ENCODE measurements around the gene TIMP2.

TIMP2 gene

GRCh38 chr17:78929908-78930775 lies 5.0 kb upstream of the TIMP2 start:
- TF ChIP-seq ZNF274 (IDR thresholded peaks at IDR 0.05; ENCODE audit: low read depth, low read length) = no peak
- H3K4me3 ChIP-seq (ENCODE audit: low read length) = no peak overlapping the region

GRCh38 chr17:78925662-78926555 lies 722 bp upstream of the TIMP2 start:
- no peak overlapping the region for H3K4me3 ChIP-seq (ENCODE audit: low read length)
- TF ChIP-seq ZNF274 (IDR thresholded peaks at IDR 0.05; ENCODE audit: low read depth, low read length) = no peak

GRCh38 chr17:78924481-78925151 lies 571 bp downstream of the TIMP2 start:
- H3K4me3 ChIP-seq (ENCODE audit: low read length) = no peak overlapping the region; the same call in 1 of the 2 replicates
- TF ChIP-seq ZNF274 (IDR thresholded peaks at IDR 0.05; ENCODE audit: low read depth, low read length) = no peak

GRCh38 chr17:78923660-78924453 lies 1.3 kb downstream of the TIMP2 start:
- no peak overlapping the region for H3K4me3 ChIP-seq (ENCODE audit: low read length)
- no peak for TF ChIP-seq ZNF274 (IDR thresholded peaks at IDR 0.05; ENCODE audit: low read depth, low read length)

- TF ChIP-seq ZNF274 (IDR thresholded peaks at IDR 0.05; ENCODE audit: low read depth, low read length) = no peak
- no peak overlapping the region for H3K4me3 ChIP-seq (ENCODE audit: low read length)
These were observed 2.2 kb downstream of the TIMP2 start for GRCh38 chr17:78922816-78923498.

GRCh38 chr17:78921437-78921971 lies 3.7 kb downstream of the TIMP2 start:
- no peak overlapping the region for H3K4me3 ChIP-seq (ENCODE audit: low read length)
- TF ChIP-seq ZNF274 (IDR thresholded peaks at IDR 0.05; ENCODE audit: low read depth, low read length) = no peak

GRCh38 chr17:78920528-78920927 lies 4.7 kb downstream of the TIMP2 start:
- no peak for TF ChIP-seq ZNF274 (IDR thresholded peaks at IDR 0.05; ENCODE audit: low read depth, low read length)
- H3K4me3 ChIP-seq (ENCODE audit: low read length) = no peak overlapping the region

- TF ChIP-seq ZNF274 (IDR thresholded peaks at IDR 0.05; ENCODE audit: low read depth, low read length) = no peak
These were observed 5.2 kb downstream of the TIMP2 start for GRCh38 chr17:78919861-78920450.

GRCh38 chr17:78918979-78919378 lies 6.2 kb downstream of the TIMP2 start:
- no peak for TF ChIP-seq ZNF274 (IDR thresholded peaks at IDR 0.05; ENCODE audit: low read depth, low read length)

More at GRCh38 chr17:78919861-78920450, 5.2 kb downstream of the TIMP2 start:
- H3K4me3 ChIP-seq (ENCODE audit: low read length) = no peak overlapping the region

GRCh38 chr17:78917451-78918275 lies 7.5 kb downstream of the TIMP2 start:
- no peak for TF ChIP-seq ZNF274 (IDR thresholded peaks at IDR 0.05; ENCODE audit: low read depth, low read length)
- H3K4me3 ChIP-seq (ENCODE audit: low read length) = no peak overlapping the region

More at GRCh38 chr17:78918979-78919378, 6.2 kb downstream of the TIMP2 start:
- H3K4me3 ChIP-seq (ENCODE audit: low read length) = no peak overlapping the region

- no peak for TF ChIP-seq ZNF274 (IDR thresholded peaks at IDR 0.05; ENCODE audit: low read depth, low read length)
- no peak overlapping the region for H3K4me3 ChIP-seq (ENCODE audit: low read length)
These were observed 9.1 kb downstream of the TIMP2 start for GRCh38 chr17:78915872-78916632.

Measured in GM08714 (cell line).